ENCODE results near the gene ATP6V0C.

GRCh38 chr16:2468725-2469398 lies 44.9 kb upstream of the ATP6V0C start:
- TF ChIP-seq CTCF (conservative IDR thresholded peaks at IDR 0.05; ENCODE audit: low read length) (no peak), EZH2phosphoT487 (IDR thresholded peaks at IDR 0.05; ENCODE audit: borderline replicate concordance) (no peak)
